Measurements from ENCODE around the gene RALGPS1. TPM values are rescaled to one million over a fixed set of nuclear protein-coding genes. Genes with fewer than 3 reads are reported as not detected.

RALGPS1 gene
- total RNA-seq, 2 donors from 2014 or later = 15.3 to 79.4 TPM

- DNase-seq = no peak
These were observed 133.4 kb downstream of the RALGPS1 start for GRCh38 chr9:127047971-127048370.

GRCh38 chr9:127049044-127049443 is 134.5 kb downstream of the RALGPS1 start:
- Histone ChIP-seq H3K9me3 (no peaks in the 10 kb centered on the region), H3K36me3 (replicated peaks in 1 of 2; ENCODE audit: insufficient read depth in 1 of 2, low read depth in 2 of 2) (no peaks in the 10 kb centered on the region), H3K4me3 (no peak overlapping the region), H3K27me3 (no peaks in the 10 kb centered on the region), H3K27ac (no peak overlapping the region), H3K4me1 (no peaks in the 10 kb centered on the region)
- peak; percentile 53 for ATAC-seq
- WGBS, 2 donors = 72 to 74% methylated on average over 4 of the region's 4 CpGs
- intact Hi-C loops (cut with DNase I) = no loop called here
- TF ChIP-seq CTCF (IDR thresholded peaks at IDR 0.05) (peak in 3 of 7 experiments; percentile 4 to 17 (median 5)), POLR2A (IDR thresholded peaks at IDR 0.05) (no peak)
- DNase-seq = peak in 3 of 4 donors; percentile 16 to 48 (median 17)

More at GRCh38 chr9:127047971-127048370, 133.4 kb downstream of the RALGPS1 start:
- WGBS, 2 donors = 90 to 98% methylated on average over 3 of the region's 3 CpGs
- H3K4me1 ChIP-seq = no peaks in the 10 kb centered on the region
- H3K4me3 ChIP-seq = no peak overlapping the region
- H3K27ac ChIP-seq = no peak overlapping the region
- TF ChIP-seq POLR2A (IDR thresholded peaks at IDR 0.05) = no peak
- TF ChIP-seq CTCF (IDR thresholded peaks at IDR 0.05) = no peak
- ATAC-seq = no peak
- H3K27me3 ChIP-seq = no peaks in the 10 kb centered on the region
- no peaks in the 10 kb centered on the region for H3K9me3 ChIP-seq
- intact Hi-C loops (cut with DNase I) = no loop called here
- H3K36me3 ChIP-seq (replicated peaks in 1 of 2; ENCODE audit: insufficient read depth in 1 of 2, low read depth in 2 of 2) = no peaks in the 10 kb centered on the region

GRCh38 chr9:127049581-127049980 is 135.0 kb downstream of the RALGPS1 start:
- H3K36me3 ChIP-seq (replicated peaks in 1 of 2; ENCODE audit: insufficient read depth in 1 of 2, low read depth in 2 of 2) = no peaks in the 10 kb centered on the region
- 88% methylated on average over 7 to 8 of the region's 8 CpGs for WGBS, 2 donors
- DNase-seq (no peak), ATAC-seq (no peak)
- TF ChIP-seq CTCF (IDR thresholded peaks at IDR 0.05) = no peak
- TF ChIP-seq POLR2A (IDR thresholded peaks at IDR 0.05) = no peak
- no peaks in the 10 kb centered on the region for H3K9me3 ChIP-seq
- no peaks in the 10 kb centered on the region for H3K27me3 ChIP-seq
- intact Hi-C loops (cut with DNase I) = no loop called here
- no peak overlapping the region for H3K27ac ChIP-seq
- no peaks in the 10 kb centered on the region for H3K4me1 ChIP-seq
- no peak overlapping the region for H3K4me3 ChIP-seq

- no peak for TF ChIP-seq POLR2A (IDR thresholded peaks at IDR 0.05)
- TF ChIP-seq CTCF (IDR thresholded peaks at IDR 0.05) = no peak
- intact Hi-C loops (cut with DNase I) = no loop called here
- WGBS, 2 donors = 97 to 98% methylated on average over 3 of the region's 3 CpGs
- DNase-seq (no peak), ATAC-seq (no peak)
- H3K36me3 ChIP-seq (replicated peaks in 1 of 2; ENCODE audit: insufficient read depth in 1 of 2, low read depth in 2 of 2) = no peaks in the 10 kb centered on the region
- no peaks in the 10 kb centered on the region for H3K9me3 ChIP-seq
- no peak overlapping the region for H3K27ac ChIP-seq
- H3K27me3 ChIP-seq = no peaks in the 10 kb centered on the region
- no peak overlapping the region for H3K4me3 ChIP-seq
- H3K4me1 ChIP-seq = no peaks in the 10 kb centered on the region
These were observed 135.6 kb downstream of the RALGPS1 start for GRCh38 chr9:127050152-127050551.

GRCh38 chr9:127050591-127051001 is 136.0 kb downstream of the RALGPS1 start:
- TF ChIP-seq CTCF (IDR thresholded peaks at IDR 0.05) (no peak), POLR2A (IDR thresholded peaks at IDR 0.05) (no peak)
- Histone ChIP-seq H3K27ac (no peak overlapping the region), H3K4me3 (no peak overlapping the region), H3K4me1 (no peaks in the 10 kb centered on the region), H3K36me3 (replicated peaks in 1 of 2; ENCODE audit: insufficient read depth in 1 of 2, low read depth in 2 of 2) (no peaks in the 10 kb centered on the region), H3K9me3 (no peaks in the 10 kb centered on the region), H3K27me3 (no peaks in the 10 kb centered on the region)
- DNase-seq (no peak), ATAC-seq (no peak)
- intact Hi-C loops (cut with DNase I) = no loop called here
- WGBS, 2 donors = 85 to 90% methylated on average over 7 of the region's 7 CpGs
